ENCODE data around the gene ZRSR2. TPM values are rescaled to one million over a fixed set of nuclear protein-coding genes. Genes with fewer than 3 reads are reported as not detected.

Gene ZRSR2
- total and polyA plus RNA-seq, 9 of the 15 experiments (the other 6 are each of a cell fraction or from before 2014, with no cell fraction given): 3.5 to 19.5 (median 8.6) TPM

- peak; percentile 70 for TF ChIP-seq ARID4B (CRISPR knock-in tag; IDR thresholded peaks at IDR 0.05)
- TF ChIP-seq XRCC3 (IDR thresholded peaks at IDR 0.05): no peak
- TF ChIP-seq XRCC4 (IDR thresholded peaks at IDR 0.05; ENCODE audit: extremely low read depth, insufficient read depth, insufficient read length): no peak
- TF ChIP-seq CC2D1A (IDR thresholded peaks at IDR 0.05): no peak
- no peak for TF ChIP-seq FOXJ3 (CRISPR knock-in tag; IDR thresholded peaks at IDR 0.05)
- TF ChIP-seq RERE (CRISPR knock-in tag; IDR thresholded peaks at IDR 0.05; ENCODE audit: borderline replicate concordance): no peak
- peak; percentile 62; the same call in 1 of the 2 replicates for TF ChIP-seq ATF7 (IDR thresholded peaks at IDR 0.05)
- peak; percentile 12 to 29; a peak in 2 of 4 replicates for TF ChIP-seq KDM1A (IDR thresholded peaks at IDR 0.05)
- TF ChIP-seq PHB2 (IDR thresholded peaks at IDR 0.05; ENCODE audit: low read depth): no peak
- no peak for TF ChIP-seq SP1 (CRISPR knock-in tag; IDR thresholded peaks at IDR 0.05)
- TF ChIP-seq SIX5 (IDR thresholded peaks at IDR 0.05; ENCODE audit: borderline replicate concordance in 1 of 2, insufficient read depth in 1 of 2, low read depth in 1 of 2, low read length in 2 of 2): no peak
- no peak; the same call in 1 of the 2 replicates for TF ChIP-seq NBN (IDR thresholded peaks at IDR 0.05; ENCODE audit: low read depth)
- TF ChIP-seq ZBTB7A (IDR thresholded peaks at IDR 0.05; ENCODE audit: borderline replicate concordance, control insufficient read depth, low read depth, low read length): no peak
- no peak for TF ChIP-seq ZC3H4 (CRISPR knock-in tag; IDR thresholded peaks at IDR 0.05; ENCODE audit: borderline replicate concordance)
- TF ChIP-seq TAF15 (IDR thresholded peaks at IDR 0.05; ENCODE audit: low read depth, low read length): no peak
- no peak for TF ChIP-seq ZC3H8 (IDR thresholded peaks at IDR 0.05)
These were observed at the start of gene ZRSR2 (continued) for GRCh38 chrX:15789979-15790768.
